ENCODE results near the gene PRSS38. TPM values are rescaled to one million over a fixed set of nuclear protein-coding genes. Genes with fewer than 3 reads are reported as not detected.

PRSS38 gene
- total RNA-seq, 4 donors from 2014 or later: not detected

- no peak for TF ChIP-seq CTCF (IDR thresholded peaks at IDR 0.05)
- DNase-seq (ENCODE audit: low spot score): peak; percentile 20
These were observed 75.2 kb downstream of the PRSS38 start for GRCh38 chr1:227890451-227891222.

GRCh38 chr1:227891223-227891954, 75.9 kb downstream of the PRSS38 start:
- peak; percentile 18 for DNase-seq (ENCODE audit: low spot score)
- no peak for ATAC-seq (ENCODE audit: low FRiP score)
- TF ChIP-seq CTCF (IDR thresholded peaks at IDR 0.05): no peak

More at GRCh38 chr1:227890451-227891222, 75.2 kb downstream of the PRSS38 start:
- no peak for ATAC-seq (ENCODE audit: low FRiP score)

- ATAC-seq (ENCODE audit: low FRiP score) (no peak), DNase-seq (ENCODE audit: low spot score) (peak; percentile 9)
These were observed 76.5 kb downstream of the PRSS38 start for GRCh38 chr1:227891955-227892488.

GRCh38 chr1:227892489-227893299, 77.2 kb downstream of the PRSS38 start:
- TF ChIP-seq CTCF (IDR thresholded peaks at IDR 0.05): no peak
- ATAC-seq (ENCODE audit: low FRiP score): no peak

More at GRCh38 chr1:227891955-227892488, 76.5 kb downstream of the PRSS38 start:
- no peak for TF ChIP-seq CTCF (IDR thresholded peaks at IDR 0.05)

GRCh38 chr1:227893300-227893948, 77.9 kb downstream of the PRSS38 start:
- no peak for TF ChIP-seq CTCF (IDR thresholded peaks at IDR 0.05)
- DNase-seq (ENCODE audit: low spot score) (peak; percentile 10), ATAC-seq (ENCODE audit: low FRiP score) (no peak)

More at GRCh38 chr1:227892489-227893299, 77.2 kb downstream of the PRSS38 start:
- DNase-seq (ENCODE audit: low spot score): no peak

All from omental fat pad (tissue), 4 donors.